ENCODE data around the gene ARHGAP24.

DNA sequence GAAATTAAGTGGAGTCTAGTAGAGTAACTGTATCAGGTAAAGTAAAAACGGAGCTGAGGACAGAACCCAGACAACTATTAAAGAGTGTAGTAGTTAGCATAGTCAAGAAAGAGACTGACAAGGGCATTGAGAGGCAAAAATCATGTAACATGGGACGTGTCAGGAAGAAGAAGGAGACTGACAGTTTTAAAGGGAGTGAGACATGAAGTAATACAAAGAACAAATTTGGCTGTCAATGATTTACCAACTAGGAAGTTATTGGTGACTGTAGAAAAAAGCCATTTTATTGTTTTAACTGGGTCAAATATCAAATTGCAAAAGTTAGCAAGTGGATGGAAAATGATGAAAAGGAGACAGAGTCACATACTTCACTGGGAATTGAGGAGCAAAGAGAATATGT lies 462.6 kb downstream of the ARHGAP24 start:
- TF ChIP-seq, protein P1, sequence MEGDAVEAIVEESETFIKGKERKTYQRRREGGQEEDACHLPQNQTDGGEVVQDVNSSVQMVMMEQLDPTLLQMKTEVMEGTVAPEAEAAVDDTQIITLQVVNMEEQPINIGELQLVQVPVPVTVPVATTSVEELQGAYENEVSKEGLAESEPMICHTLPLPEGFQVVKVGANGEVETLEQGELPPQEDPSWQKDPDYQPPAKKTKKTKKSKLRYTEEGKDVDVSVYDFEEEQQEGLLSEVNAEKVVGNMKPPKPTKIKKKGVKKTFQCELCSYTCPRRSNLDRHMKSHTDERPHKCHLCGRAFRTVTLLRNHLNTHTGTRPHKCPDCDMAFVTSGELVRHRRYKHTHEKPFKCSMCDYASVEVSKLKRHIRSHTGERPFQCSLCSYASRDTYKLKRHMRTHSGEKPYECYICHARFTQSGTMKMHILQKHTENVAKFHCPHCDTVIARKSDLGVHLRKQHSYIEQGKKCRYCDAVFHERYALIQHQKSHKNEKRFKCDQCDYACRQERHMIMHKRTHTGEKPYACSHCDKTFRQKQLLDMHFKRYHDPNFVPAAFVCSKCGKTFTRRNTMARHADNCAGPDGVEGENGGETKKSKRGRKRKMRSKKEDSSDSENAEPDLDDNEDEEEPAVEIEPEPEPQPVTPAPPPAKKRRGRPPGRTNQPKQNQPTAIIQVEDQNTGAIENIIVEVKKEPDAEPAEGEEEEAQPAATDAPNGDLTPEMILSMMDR (IDR thresholded peaks at IDR 0.05) = no peak
- TF ChIP-seq POLR2A (IDR thresholded peaks at IDR 0.05) = no peak

Data from right lobe of liver (tissue), 4 donors.